HG02798 (cell line): ENCODE measurements around the gene ARF3.

Experiments
- ATAC-seq: cut with Tn5 transposase; IDR thresholded peaks from one replicate; pipeline ENCODE4 v1.9.1; 2021; ENCODE audit warnings: mild to moderate bottlenecking; ENCODE audit not compliant: unreplicated experiment, poor library complexity

ARF3 gene

GRCh38 chr12:48982397-48983080 is 25.3 kb upstream of the ARF3 start:
- ATAC-seq: no peak

GRCh38 chr12:48981757-48982157 is 24.5 kb upstream of the ARF3 start:
- ATAC-seq: no peak

- ATAC-seq: no peak
Measured at GRCh38 chr12:48980953-48981756, 23.9 kb upstream of the ARF3 start.

- ATAC-seq: no peak
Measured at GRCh38 chr12:48980389-48980952, 23.2 kb upstream of the ARF3 start.

- no peak for ATAC-seq
Measured at GRCh38 chr12:48979602-48980388, 22.5 kb upstream of the ARF3 start.

GRCh38 chr12:48978741-48979601 is 21.7 kb upstream of the ARF3 start:
- no peak for ATAC-seq

GRCh38 chr12:48978291-48978740 is 21.0 kb upstream of the ARF3 start, which contains the start of gene WNT1:
WNT1 (plus strand) TSS chr12:48978322; CDS start chr12:48978651, 329 bp downstream.
- ATAC-seq: no peak

GRCh38 chr12:48977290-48978281 is 20.3 kb upstream of the ARF3 start:
- ATAC-seq: peak; percentile 59

GRCh38 chr12:48973941-48974673 is 16.8 kb upstream of the ARF3 start:
- no peak for ATAC-seq

- ATAC-seq: no peak
Measured at GRCh38 chr12:48973531-48973930, 16.2 kb upstream of the ARF3 start.

GRCh38 chr12:48972952-48973483 is 15.7 kb upstream of the ARF3 start:
- no peak for ATAC-seq

GRCh38 chr12:48972213-48972951 is 15.1 kb upstream of the ARF3 start:
- ATAC-seq: no peak

- ATAC-seq: no peak
Measured at GRCh38 chr12:48970702-48971334, 13.5 kb upstream of the ARF3 start.

GRCh38 chr12:48969833-48970701 is 12.8 kb upstream of the ARF3 start:
- ATAC-seq: no peak

- ATAC-seq: no peak
Measured at GRCh38 chr12:48969160-48969771, 12.0 kb upstream of the ARF3 start.
